T-cell (primary cell): Measurements from ENCODE around the gene STAU1. TPM values are rescaled to one million over a fixed set of nuclear protein-coding genes. Genes with fewer than 3 reads are reported as not detected.
A peak's percentile ranks its signal among the peaks of the same experiment; 100 is the strongest.
"Not testable (repeated sequence)": the region's sequence is repeated elsewhere in the genome, so short reads cannot be mapped to it uniquely, and the experiment has no call there.

Source experiments
- ATAC-seq, 4 experiments: fragments of 200-7000 bp in 3 of 4; fragments of 150-1000 bp in 1 of 4; cut with Tn5 transposase; replicated peaks in 1 of 4; 1 replicate in 3 of 4; 2 replicates in 1 of 4; pipeline ENCODE4 v1.10.0; 2021; ENCODE audit warnings: moderate library complexity in 3 of 4, mild to moderate bottlenecking in 2 of 4, moderate number of reproducible peaks in 1 of 4
- CTCF ChIA-PET, 2 donors: fragments of 300-600 bp; sonication (Branson Sonifier 250); formaldehyde crosslinking; loops; one replicate each; lab custom pipeline; 2022; ENCODE audit warnings: antibody characterized with exemption in 2 of 2; lab: Charles Lee
- POLR2A ChIA-PET, 2 donors: fragments of 300-600 bp; sonication (Branson Sonifier 250); formaldehyde crosslinking; loops; one replicate each; lab custom pipeline; 2022; ENCODE audit warnings: antibody characterized with exemption in 2 of 2; lab: Charles Lee
- DNase-seq, 35 experiments: peaks; one replicate each; pipeline versions ENCODE4 v3.0.0 to v3.0.0-alpha.2; 2013 to 2023
- H3K27ac ChIP-seq: one replicate; pipeline ENCODE4 v1.5.1; 2013; ENCODE audit warnings: low read length
- H3K27me3 ChIP-seq, 2 experiments: replicated peaks in 1 of 2; 1 replicate in 1 of 2; 2 replicates in 1 of 2; pipeline versions ENCODE4 v1.6.1 to v1.7.0; 2013; ENCODE audit warnings: low read length in 1 of 2, mixed read lengths in 1 of 2; ENCODE audit not compliant: control insufficient read depth in 2 of 2, insufficient read depth in 2 of 2; ENCODE audit errors: extremely low read depth in 1 of 2
- H3K36me3 ChIP-seq, 2 donors: 1 replicate in 1 of 2; 2 replicates in 1 of 2; pipeline versions ENCODE4 v1.6.1 to v1.7.0; 2013; ENCODE audit warnings: low read length in 1 of 2; ENCODE audit not compliant: control insufficient read depth in 2 of 2, insufficient read depth in 1 of 2; ENCODE audit errors: extremely low read depth in 1 of 2
- H3K4me1 ChIP-seq, 2 experiments: 1 replicate in 1 of 2; 2 replicates in 1 of 2; pipeline versions ENCODE4 v1.6.1 to v1.7.0; 2013; ENCODE audit warnings: low read length in 2 of 2, mixed read lengths in 1 of 2; ENCODE audit not compliant: insufficient read depth in 2 of 2, control insufficient read depth in 1 of 2; ENCODE audit errors: extremely low read depth in 1 of 2
- H3K4me3 ChIP-seq, 2 donors: 1 replicate in 1 of 2; 2 replicates in 1 of 2; pipeline versions ENCODE4 v1.5.1 to v1.7.0; 2013; ENCODE audit warnings: mild to moderate bottlenecking in 2 of 2, low read length in 1 of 2, moderate library complexity in 1 of 2; ENCODE audit not compliant: control insufficient read depth in 1 of 2; ENCODE audit errors: extremely low read depth in 1 of 2
- H3K9me3 ChIP-seq: 2 replicates; pipeline ENCODE4 v1.7.0; 2013
- H3K27ac Mint-ChIP-seq, 2 donors: one replicate each; pipeline ENCODE4 v1.8.0; 2020 to 2021; ENCODE audit warnings: mild to moderate bottlenecking in 2 of 2, mixed read lengths in 2 of 2
- H3K27me3 Mint-ChIP-seq, 2 donors: one replicate each; pipeline ENCODE4 v1.8.0; 2021 to 2022; ENCODE audit warnings: mixed read lengths in 2 of 2
- H3K36me3 Mint-ChIP-seq: one replicate; pipeline ENCODE4 v1.8.0; 2021; ENCODE audit warnings: mixed read lengths
- H3K4me1 Mint-ChIP-seq, 3 donors: one replicate each; pipeline ENCODE4 v1.8.0; 2020 to 2022; ENCODE audit warnings: mixed read lengths in 3 of 3, mild to moderate bottlenecking in 1 of 3
- H3K4me3 Mint-ChIP-seq, 3 donors: one replicate each; pipeline ENCODE4 v1.8.0; 2020 to 2022; ENCODE audit warnings: mild to moderate bottlenecking in 3 of 3, mixed read lengths in 3 of 3, moderate library complexity in 3 of 3
- H3K9me3 Mint-ChIP-seq, 3 donors: one replicate each; pipeline ENCODE4 v1.8.0; 2020 to 2022; ENCODE audit warnings: mixed read lengths in 3 of 3
- WGBS: methylation state at CpG from one replicate; pipeline ENCODE4 v1.1.5; 2013; ENCODE audit warnings: missing lambda C conversion rate; ENCODE audit not compliant: insufficient coverage; 5-methylcytosine and 5-hydroxymethylcytosine counted together
- total RNA-seq, 35 experiments: library from RNA in 6 of 35; stranded (reverse) in 6 of 35; fragments of 120-200 nt in 1 of 35; gene quantifications; one replicate each; pipeline versions ENCODE4 v1.2.1 to v1.2.4 and lab custom pipeline; 2013 to 2026

STAU1 gene
- total RNA-seq, 5 donors from 2014 or later (not counting 1 experiment from before 2014, with no cell fraction given), result 39.3 to 52.8 (median 43.6) TPM

DNA sequence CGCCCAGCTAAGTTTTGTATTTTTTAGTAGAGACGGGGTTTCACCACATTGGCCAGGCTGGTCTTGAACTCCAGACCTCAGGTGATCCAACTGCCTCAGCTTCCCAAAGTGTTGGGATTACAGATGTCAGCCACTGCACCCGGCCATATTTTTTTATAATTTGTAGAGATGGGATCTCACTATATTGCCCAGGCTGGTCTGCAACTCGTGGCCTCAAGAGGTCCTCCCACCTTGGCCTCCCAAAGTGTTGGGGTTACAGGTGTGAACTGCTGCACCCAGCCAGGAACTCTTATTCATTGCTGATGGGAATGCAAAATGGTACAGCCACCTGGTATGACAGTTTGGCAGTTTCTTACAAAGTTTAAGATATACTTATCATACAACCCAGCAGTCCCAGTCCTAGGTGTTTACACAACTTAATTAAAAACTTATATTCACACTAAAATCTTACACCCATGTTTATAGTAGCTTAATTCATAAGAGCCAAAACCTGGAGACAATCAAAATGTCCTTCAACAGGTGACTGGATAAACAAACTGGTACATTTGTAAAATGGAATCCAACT lies 11.7 kb upstream of the STAU1 start:
- H3K36me3 Mint-ChIP-seq, result no peaks in the 10 kb centered on the region
- Histone ChIP-seq H3K27me3 (no peaks in the 10 kb centered on the region), H3K4me3 (no peak overlapping the region), H3K9me3 (no peaks in the 10 kb centered on the region), H3K36me3 (no peaks in the 10 kb centered on the region), H3K27ac (no peak overlapping the region), H3K4me1 (no peaks in the 10 kb centered on the region)
- DNase-seq (no peak), ATAC-seq (no peak)
- no peaks in the 10 kb centered on the region for H3K27me3 Mint-ChIP-seq
- ChIA-PET CTCF (no interaction called here), POLR2A (no interaction called here)
- no peak overlapping the region for H3K4me3 Mint-ChIP-seq
- WGBS, result 100% methylated on average over 1 of the region's 4 CpGs
- H3K27ac Mint-ChIP-seq, result no peak overlapping the region
- no peaks in the 10 kb centered on the region for H3K4me1 Mint-ChIP-seq
- H3K9me3 Mint-ChIP-seq, result no peaks in the 10 kb centered on the region

- H3K27ac ChIP-seq, H3K27me3 ChIP-seq, H3K9me3 Mint-ChIP-seq, H3K4me1 ChIP-seq, H3K36me3 Mint-ChIP-seq, ATAC-seq, H3K27me3 Mint-ChIP-seq, H3K4me3 ChIP-seq, H3K36me3 ChIP-seq, CTCF ChIA-PET, H3K4me3 Mint-ChIP-seq, H3K27ac Mint-ChIP-seq, DNase-seq, H3K9me3 ChIP-seq: not testable (repeated sequence)
- WGBS, result 76% methylated on average over 8 of the region's 11 CpGs
- POLR2A ChIA-PET, result interaction anchor here (0.6 to 1.0 kb wide), 3 partner anchors 19 to 61 kb away, joined by 3 to 11 read pairs (median 3); no protein-coding TSS in a partner anchor
- H3K4me1 Mint-ChIP-seq, result peaks cover 5 to 11% (median 6%) of the 10 kb centered on the region in 3 donors
Measured at GRCh38 chr20:49192944-49193518, 4.9 kb upstream of the STAU1 start.

- H3K4me1 Mint-ChIP-seq, result peaks cover 48 to 52% (median 48%) of the 10 kb centered on the region in 3 donors
- DNase-seq, result peak in 10 of 35 experiments; percentile 2 to 40 (median 7)
- H3K4me1 ChIP-seq, result peaks cover 12 to 21% of the 10 kb centered on the region in 2 experiments
- ChIA-PET CTCF (interaction anchor here (0.5 to 3.1 kb wide), 4 partner anchors 29 to 93 kb away, joined by 3 to 14 read pairs (median 5); partner anchors contain the start of gene DDX27 (in 1 of the 2)), POLR2A (interaction anchor here (0.5 to 1.1 kb wide), 2 partner anchors 42 to 96 kb away, joined by 3 to 4 read pairs; no protein-coding TSS in a partner anchor)
- peak overlapping the region; percentile 61 for H3K27ac ChIP-seq
- peak overlapping the region; percentile 44 to 67 for H3K4me3 ChIP-seq
- no peaks in the 10 kb centered on the region for H3K27me3 Mint-ChIP-seq
- H3K9me3 ChIP-seq, result no peaks in the 10 kb centered on the region
- H3K4me3 Mint-ChIP-seq, result peak overlapping the region; percentile 83 to 87 (median 87)
- H3K27me3 ChIP-seq, result peaks cover 0 to 4% of the 10 kb centered on the region in 2 experiments
- ATAC-seq, result no peak
- H3K9me3 Mint-ChIP-seq, result no peaks in the 10 kb centered on the region
- H3K27ac Mint-ChIP-seq, result peak overlapping the region; percentile 82 to 86
- peaks cover 0 to 3% of the 10 kb centered on the region in 2 donors for H3K36me3 ChIP-seq
- WGBS, result 0% methylated on average over 18 of the region's 29 CpGs
- H3K36me3 Mint-ChIP-seq, result no peaks in the 10 kb centered on the region
Measured at GRCh38 chr20:49187330-49187850, 744 bp downstream of the STAU1 start.

GRCh38 chr20:49186535-49187329 lies 1.4 kb downstream of the STAU1 start:
- POLR2A ChIA-PET, result interaction anchor here (0.5 to 1.1 kb wide), 4 partner anchors 27 to 97 kb away, joined by 3 to 4 read pairs (median 3); no protein-coding TSS in a partner anchor
- H3K4me1 ChIP-seq, result peaks cover 18 to 21% of the 10 kb centered on the region in 2 experiments
- H3K4me1 Mint-ChIP-seq, result peaks cover 55 to 59% (median 55%) of the 10 kb centered on the region in 3 donors

GRCh38 chr20:49185071-49185761 lies 2.9 kb downstream of the STAU1 start:
- Histone ChIP-seq H3K4me3 (no peak overlapping the region), H3K4me1 (peaks cover 25 to 27% of the 10 kb centered on the region in 2 experiments)

More at GRCh38 chr20:49186535-49187329, 1.4 kb downstream of the STAU1 start:
- CTCF ChIA-PET, result interaction anchor here (0.5 to 3.1 kb wide), 3 partner anchors 30 to 93 kb away, joined by 3 to 14 read pairs (median 7); no protein-coding TSS in a partner anchor
- Histone ChIP-seq H3K9me3 (no peaks in the 10 kb centered on the region), H3K4me3 (peak overlapping the region; percentile 44 to 67), H3K36me3 (peaks cover 0 to 3% of the 10 kb centered on the region in 2 donors), H3K27ac (peak overlapping the region; percentile 61), H3K27me3 (peaks cover 0 to 4% of the 10 kb centered on the region in 2 experiments)
- ATAC-seq (peak; percentile 18 to 45 (median 31)), DNase-seq (peak; percentile 33 to 79 (median 61))
- Mint-ChIP-seq H3K4me3 (peak overlapping the region; percentile 83 to 87 (median 87)), H3K9me3 (no peaks in the 10 kb centered on the region), H3K36me3 (no peaks in the 10 kb centered on the region), H3K27me3 (no peaks in the 10 kb centered on the region), H3K27ac (peak overlapping the region; percentile 82 to 86)
- WGBS, result 0% methylated on average over 5 of the region's 19 CpGs

More at GRCh38 chr20:49185071-49185761, 2.9 kb downstream of the STAU1 start:
- Mint-ChIP-seq H3K27ac (peak overlapping the region; percentile 44 to 51), H3K27me3 (no peaks in the 10 kb centered on the region), H3K36me3 (no peaks in the 10 kb centered on the region), H3K4me3 (peak overlapping the region; percentile 13 to 87 (median 43)), H3K4me1 (peaks cover 69 to 74% (median 69%) of the 10 kb centered on the region in 3 donors), H3K9me3 (no peaks in the 10 kb centered on the region)
- Histone ChIP-seq H3K9me3 (no peaks in the 10 kb centered on the region), H3K27me3 (peaks cover 0 to 4% of the 10 kb centered on the region in 2 experiments), H3K36me3 (peaks cover 0 to 3% of the 10 kb centered on the region in 2 donors), H3K27ac (no peak overlapping the region)
- no CpG with 5 or more reads among the region's 6 CpGs for WGBS
- CTCF ChIA-PET, result interaction anchor here in 1 of 2 donors (0.6 to 1.3 kb wide), 4 partner anchors 20 to 52 kb away, joined by 3 to 8 read pairs (median 6); partner anchors contain the start of gene DDX27
- no peak for DNase-seq
- ATAC-seq, result no peak
- POLR2A ChIA-PET, result interaction anchor here (0.6 to 1.0 kb wide), 3 partner anchors 34 to 54 kb away, joined by 4 to 7 read pairs (median 6); partner anchors contain the start of gene DDX27 (in 1 of the 2)
